IMR-90 (cell line): Measurements from ENCODE around the gene SLC35F1. TPM values are rescaled to one million over a fixed set of nuclear protein-coding genes. Genes with fewer than 3 reads are reported as not detected.

Experiments used
- ATAC-seq: fragments of 200-7000 bp; cut with Tn5 transposase; 2 replicates; pipeline ENCODE4 v1.9.1; 2020; ENCODE audit warnings: low read depth, mild to moderate bottlenecking, moderate library complexity
- BruUV-seq: library from RNA; stranded (reverse); fragments of 400-500 nt; replicated peaks from 2 replicates; lab custom pipeline; 2021; lab: Mats Ljungman, UMichigan
- CTCF ChIA-PET: fragments of 300-600 bp; formaldehyde crosslinking; extraction: SDS; loops from one replicate; lab custom pipeline; 2021; ENCODE audit warnings: antibody characterized with exemption; lab: Yijun Ruan, JAX
- POLR2A ChIA-PET: fragments of 300-600 bp; sonication (Branson Sonifier 250); formaldehyde crosslinking; loops from one replicate; lab custom pipeline; 2022; ENCODE audit warnings: antibody characterized with exemption; ENCODE audit not compliant: unreplicated experiment; lab: Charles Lee
- DNase-seq: peaks from one replicate; pipeline ENCODE4 v3.0.0; 2013
- H2AFZ ChIP-seq: replicated peaks from 2 replicates; pipeline ENCODE3; 2013; ENCODE audit warnings: low read length, mild to moderate bottlenecking; ENCODE audit not compliant: poor library complexity
- H2AK5ac ChIP-seq: 2 replicates; pipeline ENCODE4 v1.6.1; 2013; ENCODE audit warnings: low read depth, low read length, inconsistent platforms
- H2AK9ac ChIP-seq: replicated peaks from 2 replicates; pipeline ENCODE3; 2013; ENCODE audit warnings: mild to moderate bottlenecking, low read depth, low read length, moderate library complexity; ENCODE audit not compliant: poor library complexity
- H2BK120ac ChIP-seq: 2 replicates; pipeline ENCODE4 v1.6.1; 2013; ENCODE audit warnings: low read depth, low read length, inconsistent platforms
- H2BK15ac ChIP-seq: 3 replicates; pipeline ENCODE4 v1.6.1; 2013; ENCODE audit warnings: low read depth, low read length, inconsistent platforms
- H2BK20ac ChIP-seq: 2 replicates; pipeline ENCODE4 v1.6.1; 2013; ENCODE audit warnings: low read depth, mild to moderate bottlenecking, inconsistent platforms, low read length, moderate library complexity
- H2BK5ac ChIP-seq: 2 replicates; pipeline ENCODE4 v1.6.1; 2013; ENCODE audit warnings: mild to moderate bottlenecking, low read depth, low read length, inconsistent platforms; ENCODE audit not compliant: poor library complexity, severe bottlenecking
- H3K14ac ChIP-seq: replicated peaks from 2 replicates; pipeline ENCODE4 v1.6.1; 2013; ENCODE audit warnings: low read depth, low read length, inconsistent platforms
- H3K18ac ChIP-seq: 2 replicates; pipeline ENCODE4 v1.6.1; 2013; ENCODE audit warnings: low read depth, low read length, control low read depth
- H3K23ac ChIP-seq: 2 replicates; pipeline ENCODE4 v1.6.1; 2013; ENCODE audit warnings: low read depth, low read length, inconsistent platforms
- H3K27ac ChIP-seq: 2 replicates; pipeline ENCODE4 v1.5.1; 2013; ENCODE audit warnings: mild to moderate bottlenecking, control low read depth, low read length; ENCODE audit not compliant: insufficient read depth
- H3K27me3 ChIP-seq: 2 replicates; pipeline ENCODE4 v1.6.1; 2013; ENCODE audit warnings: low read length; ENCODE audit not compliant: control insufficient read depth, insufficient read depth
- H3K36me3 ChIP-seq: 2 replicates; pipeline ENCODE4 v1.6.1; 2013; ENCODE audit warnings: low read length, mixed read lengths; ENCODE audit not compliant: control insufficient read depth, insufficient read depth
- H3K4ac ChIP-seq: 2 replicates; pipeline ENCODE4 v1.6.1; 2013; ENCODE audit warnings: low read depth, low read length, inconsistent platforms
- H3K4me1 ChIP-seq: 2 replicates; pipeline ENCODE4 v1.6.1; 2013; ENCODE audit warnings: low read length, mixed read lengths; ENCODE audit not compliant: control insufficient read depth, insufficient read depth
- H3K4me2 ChIP-seq: 2 replicates; pipeline ENCODE4 v1.6.1; 2013; ENCODE audit warnings: low read depth, mild to moderate bottlenecking, control low read depth, low read length, moderate library complexity
- H3K4me3 ChIP-seq: 2 replicates; pipeline ENCODE4 v1.5.1; 2013; ENCODE audit warnings: low read depth, mild to moderate bottlenecking, control low read depth, low read length, moderate library complexity; ENCODE audit not compliant: insufficient read depth
- H3K56ac ChIP-seq: 2 replicates; pipeline ENCODE4 v1.6.1; 2013; ENCODE audit warnings: low read length, inconsistent platforms; ENCODE audit not compliant: insufficient read depth; ENCODE audit errors: extremely low read depth
- H3K79me1 ChIP-seq, 2 experiments: 2 replicates each; pipeline ENCODE4 v1.6.1; 2013; ENCODE audit warnings: low read length in 2 of 2, inconsistent platforms in 1 of 2, low read depth in 1 of 2
- H3K9ac ChIP-seq: 2 replicates; pipeline ENCODE4 v1.6.1; 2013; ENCODE audit warnings: low read depth, low read length, control low read depth
- H3K9me1 ChIP-seq: 2 replicates; pipeline ENCODE4 v1.6.1; 2013; ENCODE audit warnings: low read length, inconsistent platforms; ENCODE audit not compliant: insufficient read depth
- H3K9me3 ChIP-seq: 2 replicates; pipeline ENCODE4 v1.6.1; 2013; ENCODE audit warnings: low read length; ENCODE audit not compliant: control insufficient read depth, insufficient read depth
- H4K20me1 ChIP-seq: 2 replicates; pipeline ENCODE4 v1.6.1; 2013; ENCODE audit warnings: low read length, inconsistent platforms; ENCODE audit not compliant: insufficient read depth
- H4K5ac ChIP-seq: 2 replicates; pipeline ENCODE4 v1.6.1; 2013; ENCODE audit warnings: mild to moderate bottlenecking, low read depth, low read length, control low read depth
- H4K8ac ChIP-seq, 2 experiments: 2 replicates each; pipeline ENCODE4 v1.6.1; 2013; ENCODE audit warnings: low read depth in 2 of 2, low read length in 2 of 2, control low read depth in 1 of 2, inconsistent platforms in 1 of 2
- H4K91ac ChIP-seq: 2 replicates; pipeline ENCODE4 v1.6.1; 2013; ENCODE audit warnings: low read depth, low read length, inconsistent platforms; ENCODE audit not compliant: insufficient read depth
- ELK1 ChIP-seq: fragments of 150-350 bp; IDR thresholded peaks from 2 replicates; pipeline ENCODE4 v1.6.1; 2016; ENCODE audit warnings: low read depth, mild to moderate bottlenecking, low read length, moderate library complexity, borderline replicate concordance
- FOS ChIP-seq: fragments of 150-350 bp; IDR thresholded peaks from 2 replicates; pipeline ENCODE4 v1.6.1; 2016; ENCODE audit warnings: low read depth, low read length
- NFE2L2 ChIP-seq: fragments of 150-350 bp; IDR thresholded peaks from 2 replicates; pipeline ENCODE4 v1.6.1; 2016; ENCODE audit warnings: low read depth, mild to moderate bottlenecking, low read length
- POLR2A ChIP-seq: IDR thresholded peaks from 2 replicates; pipeline ENCODE4 v1.6.1; 2012; ENCODE audit warnings: mild to moderate bottlenecking, low read depth, low read length
- RAD21 ChIP-seq: IDR thresholded peaks from 2 replicates; pipeline ENCODE4 v1.6.1; 2012; ENCODE audit warnings: low read length, improper control_type of control experiment
- RFX5 ChIP-seq: IDR thresholded peaks from 2 replicates; pipeline ENCODE4 v1.8.0; 2012; ENCODE audit warnings: low read depth, mild to moderate bottlenecking, low read length, moderate library complexity
- SMC3 ChIP-seq: fragments of 150-350 bp; IDR thresholded peaks from 2 replicates; pipeline ENCODE4 v1.6.1; 2016; ENCODE audit warnings: low read depth, mild to moderate bottlenecking, antibody characterized with exemption, low read length, moderate library complexity
- WGBS, 2 experiments: methylation state at CpG; one replicate each; pipeline versions ENCODE4 v1.1.5 to v1.1.7; 2013; ENCODE audit warnings: missing lambda C conversion rate in 2 of 2; ENCODE audit not compliant: insufficient read length in 1 of 2; ENCODE audit errors: extremely low coverage in 2 of 2; 5-methylcytosine and 5-hydroxymethylcytosine counted together
- dilution Hi-C: fragments of 300-500 bp; cut with HindIII; formaldehyde crosslinking; loops from one replicate; pipeline ENCODE4 v1.14.3; 2018; ENCODE audit warnings: low sequenced_read_pairs; ENCODE audit not compliant: unreplicated experiment
- in situ Hi-C: fragments of 300-500 bp; cut with MboI; formaldehyde crosslinking; loops from 3 replicates; pipeline ENCODE4 v1.14.3; 2019; ENCODE audit warnings: low sequenced_read_pairs, inconsistent platforms, mixed read lengths
- intact Hi-C: fragments of 100-400 bp; cut with micrococcal nuclease; formaldehyde crosslinking; loops from 2 replicates; pipeline ENCODE4 v1.10.0; 2022
- polyA plus RNA-seq, 3 experiments: library from polyadenylated mRNA; depleted of rRNA; stranded (reverse); fragments of >200 nt; gene quantifications; 2 replicates each; pipeline ENCODE4 v1.2.3, GENCODE V29; 2012; ENCODE audit warnings: low replicate concordance in 1 of 3
- total RNA-seq: library from RNA; depleted of rRNA; stranded (reverse); fragments of >200 nt; gene quantifications from 2 replicates; pipeline ENCODE4 v1.2.3, GENCODE V29; 2012

The SLC35F1 gene
- total and polyA plus RNA-seq, 2 of the 4 experiments (the other 2 are of a cell fraction), result not detected

DNA sequence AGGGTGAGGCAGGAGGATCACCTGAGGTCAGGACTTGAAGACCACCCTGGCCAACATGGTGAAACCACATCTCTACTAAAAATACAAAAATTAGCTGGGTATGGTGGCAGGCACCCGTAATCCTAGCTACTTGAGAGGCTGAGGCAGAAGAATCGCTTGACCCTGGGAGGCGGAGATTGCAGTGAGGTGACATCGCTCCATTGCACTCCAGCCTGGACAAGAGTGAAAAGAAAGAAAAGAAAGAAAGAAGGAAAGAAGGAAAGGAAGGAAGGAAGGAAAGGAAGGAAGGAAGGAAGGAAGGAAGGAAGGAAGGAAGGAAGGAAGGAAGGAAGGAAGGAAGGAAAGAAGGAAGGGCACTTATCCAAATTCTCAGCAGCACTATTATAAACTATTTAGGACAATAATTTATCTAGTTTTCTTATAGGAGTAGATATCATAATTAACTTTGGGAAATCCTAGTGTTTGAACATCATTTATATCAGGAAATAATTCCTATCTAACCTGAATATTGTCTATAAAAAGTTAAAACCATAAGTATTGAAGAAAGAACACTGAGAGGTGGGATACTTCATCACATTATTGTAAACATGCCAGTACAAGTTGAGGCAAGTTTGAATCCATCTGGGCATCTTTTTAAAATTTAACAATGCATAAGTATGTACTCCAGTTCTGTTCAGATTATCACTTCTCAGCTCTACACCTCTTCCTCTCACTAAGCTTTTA is 305.5 kb downstream of the SLC35F1 start:
- no peak overlapping the region for H2BK5ac ChIP-seq
- H2BK15ac ChIP-seq, result no peak overlapping the region
- no peak overlapping the region for H3K56ac ChIP-seq
- H3K18ac ChIP-seq, result no peak overlapping the region
- H2AFZ ChIP-seq, result no peak overlapping the region
- no peaks in the 10 kb centered on the region for H3K79me1 ChIP-seq
- H3K27ac ChIP-seq, result no peak overlapping the region
- dilution Hi-C loops (no loop called here), intact Hi-C loops (no loop called here), in situ Hi-C loops (no loop called here)
- ChIA-PET CTCF (interaction anchor here (0.6 kb wide), 1 partner anchor 12 kb away, joined by 3 read pairs; no protein-coding TSS in a partner anchor), POLR2A (no interaction called here)
- H3K27me3 ChIP-seq, result no peaks in the 10 kb centered on the region
- H3K23ac ChIP-seq, result no peak overlapping the region
- H3K9ac ChIP-seq, result no peak overlapping the region
- H4K20me1 ChIP-seq, result no peaks in the 10 kb centered on the region
- DNase-seq, result no peak
- no peak overlapping the region for H2BK20ac ChIP-seq
- no peak overlapping the region for H4K91ac ChIP-seq
- no peak for TF ChIP-seq SMC3
- TF ChIP-seq FOS, result no peak
- TF ChIP-seq RFX5, result no peak
- TF ChIP-seq RAD21, result no peak
- no peak for TF ChIP-seq NFE2L2
- no peak for TF ChIP-seq POLR2A
- no peak for TF ChIP-seq ELK1
- no peak overlapping the region for H4K8ac ChIP-seq
- no CpG with 5 or more reads among the region's 4 CpGs for WGBS, 2 experiments
- no peak for ATAC-seq
- no peaks in the 10 kb centered on the region for H3K4me1 ChIP-seq
- BruUV-seq, result no TSS peak
- no peak overlapping the region for H3K4me3 ChIP-seq
- no peak overlapping the region for H3K4ac ChIP-seq
- H4K5ac ChIP-seq, result no peak overlapping the region
- H3K4me2 ChIP-seq, result no peak overlapping the region
- H3K9me1 ChIP-seq, result no peaks in the 10 kb centered on the region
- H3K36me3 ChIP-seq, result no peaks in the 10 kb centered on the region
- no peak overlapping the region for H2AK5ac ChIP-seq
- H3K14ac ChIP-seq, result no peak overlapping the region
- H3K9me3 ChIP-seq, result no peaks in the 10 kb centered on the region
- H2AK9ac ChIP-seq, result no peak overlapping the region
- no peak overlapping the region for H2BK120ac ChIP-seq
